ENCODE results near the gene AICDA.

GRCh38 chr12:8605057-8605456 lies 7.6 kb downstream of the AICDA start:
- no peak for TF ChIP-seq CTCF (IDR thresholded peaks at IDR 0.05)
- TF ChIP-seq POLR2A (IDR thresholded peaks at IDR 0.05) = no peak

Measured in tibial nerve (tissue), 3 donors.